GM13976 (cell line): Measurements from ENCODE around the gene SEC14L6.

Experiments used
- DNase-seq: peaks from one replicate; pipeline ENCODE4 v3.0.0; 2012; ENCODE audit warnings: low spot score
- CTCF ChIP-seq: IDR thresholded peaks from 2 replicates; pipeline ENCODE4 v1.5.1; 2012; ENCODE audit warnings: borderline replicate concordance, mild to moderate bottlenecking; ENCODE audit not compliant: insufficient read depth; ENCODE audit errors: extremely low read depth, missing control alignments, control extremely low read depth
- in situ Hi-C: fragments of 300-500 bp; cut with MboI; formaldehyde crosslinking; loops from one replicate; pipeline ENCODE4 v1.12.0; 2022; ENCODE audit warnings: low sequenced_read_pairs, mixed read lengths, inconsistent platforms; ENCODE audit not compliant: unreplicated experiment

SEC14L6 gene

GRCh38 chr22:30497466-30498150 lies 48.9 kb downstream of the SEC14L6 start:
- DNase-seq, result no peak
- no peak for TF ChIP-seq CTCF
- in situ Hi-C loops, result no loop called here

- no peak for TF ChIP-seq CTCF
- in situ Hi-C loops, result no loop called here
- no peak for DNase-seq
These were observed 51.3 kb downstream of the SEC14L6 start for GRCh38 chr22:30495041-30495784.

GRCh38 chr22:30492144-30492543 lies 54.4 kb downstream of the SEC14L6 start:
- TF ChIP-seq CTCF, result no peak
- in situ Hi-C loops, result no loop called here

GRCh38 chr22:30491381-30491780 lies 55.2 kb downstream of the SEC14L6 start:
- DNase-seq, result no peak
- no peak for TF ChIP-seq CTCF
- in situ Hi-C loops, result no loop called here

More at GRCh38 chr22:30492144-30492543, 54.4 kb downstream of the SEC14L6 start:
- DNase-seq, result no peak

- in situ Hi-C loops, result no loop called here
- no peak for DNase-seq
- no peak for TF ChIP-seq CTCF
These were observed 56.1 kb downstream of the SEC14L6 start for GRCh38 chr22:30490399-30490798.

GRCh38 chr22:30488121-30488520 lies 58.4 kb downstream of the SEC14L6 start:
- no peak for TF ChIP-seq CTCF
- DNase-seq, result no peak
- in situ Hi-C loops, result loop anchor here (10.0 kb wide), 1 partner anchor 93 kb away; the partner anchor contains the start of gene SEC14L2
